ENCODE data around the gene SWSAP1.

- TF ChIP-seq CTCF (conservative IDR thresholded peaks at IDR 0.05; ENCODE audit: low read length) (no peak), EZH2phosphoT487 (IDR thresholded peaks at IDR 0.05; ENCODE audit: borderline replicate concordance) (no peak)
Measured at GRCh38 chr19:11380653-11381537, 6.4 kb downstream of the SWSAP1 start.

All from Loucy (cell line).